HG02642 (cell line): ENCODE measurements around the gene TMCC1.
"Not testable (repeated sequence)": the region's sequence is repeated elsewhere in the genome, so short reads cannot be mapped to it uniquely, and the experiment has no call there.

Experiments
- ATAC-seq: cut with Tn5 transposase; IDR thresholded peaks from one replicate; pipeline ENCODE4 v1.9.1; 2021; ENCODE audit warnings: mild to moderate bottlenecking; ENCODE audit not compliant: unreplicated experiment, poor library complexity

Gene TMCC1

GRCh38 chr3:129892857-129893580, 492 bp downstream of the TMCC1 start:
- ATAC-seq, result peak; percentile 76

- no peak for ATAC-seq
Measured at GRCh38 chr3:129892486-129892856, 1.0 kb downstream of the TMCC1 start.

GRCh38 chr3:129890891-129891290, 2.6 kb downstream of the TMCC1 start:
- ATAC-seq, result no peak

GRCh38 chr3:129890125-129890524, 3.4 kb downstream of the TMCC1 start:
- no peak for ATAC-seq

- ATAC-seq, result no peak
Measured at GRCh38 chr3:129888771-129889170, 4.7 kb downstream of the TMCC1 start.

DNA sequence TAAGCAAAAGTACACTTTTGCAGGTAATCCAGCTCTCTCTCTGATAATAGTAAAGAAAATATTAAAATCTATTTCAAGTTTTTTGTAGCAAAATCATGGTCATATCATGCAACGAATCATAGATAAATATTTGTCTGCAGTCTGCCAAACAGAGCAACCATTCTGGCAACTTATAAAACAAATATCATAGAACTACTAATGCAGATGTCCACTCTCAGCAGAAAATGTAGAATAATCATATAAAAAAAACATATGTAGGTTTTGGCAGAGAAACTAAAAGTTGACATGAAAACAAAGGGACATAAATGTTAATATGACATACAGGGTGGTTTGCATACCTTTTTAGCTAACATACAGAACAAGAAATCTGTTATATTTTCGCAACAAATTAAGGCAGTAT, 12.2 kb downstream of the TMCC1 start:
- no peak for ATAC-seq

- no peak for ATAC-seq
Measured at GRCh38 chr3:129878355-129878754, 15.2 kb downstream of the TMCC1 start.

GRCh38 chr3:129874479-129874878, 19.0 kb downstream of the TMCC1 start:
- ATAC-seq, result not testable (repeated sequence)

GRCh38 chr3:129868912-129869311, 24.6 kb downstream of the TMCC1 start:
- ATAC-seq, result no peak

- no peak for ATAC-seq
Measured at GRCh38 chr3:129867506-129868124, 25.9 kb downstream of the TMCC1 start.

DNA sequence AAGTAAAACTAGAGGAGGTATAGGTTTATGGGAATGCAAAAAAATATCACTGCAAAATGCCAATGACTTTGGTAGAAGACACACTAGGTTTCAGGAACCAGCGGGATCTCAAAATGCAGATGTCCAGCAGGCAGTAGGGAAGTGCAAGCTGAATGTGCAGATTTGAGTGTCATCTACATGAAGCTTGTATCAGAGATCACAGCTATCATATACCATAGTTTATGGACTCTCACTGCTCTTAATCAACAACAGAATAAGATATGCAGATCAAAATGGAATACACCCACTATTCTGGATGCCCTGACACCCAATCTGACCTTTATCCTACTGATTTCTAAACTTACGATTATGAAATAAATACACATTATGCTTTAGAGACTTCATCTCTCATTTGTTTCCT, 27.7 kb downstream of the TMCC1 start:
- ATAC-seq, result no peak

GRCh38 chr3:129864519-129864918, 29.0 kb downstream of the TMCC1 start:
- no peak for ATAC-seq

GRCh38 chr3:129859272-129859671, 34.2 kb downstream of the TMCC1 start:
- ATAC-seq, result no peak

- ATAC-seq, result no peak
Measured at GRCh38 chr3:129857899-129858298, 35.6 kb downstream of the TMCC1 start.

- not testable (repeated sequence) for ATAC-seq
Measured at GRCh38 chr3:129856790-129857189, 36.7 kb downstream of the TMCC1 start.

DNA sequence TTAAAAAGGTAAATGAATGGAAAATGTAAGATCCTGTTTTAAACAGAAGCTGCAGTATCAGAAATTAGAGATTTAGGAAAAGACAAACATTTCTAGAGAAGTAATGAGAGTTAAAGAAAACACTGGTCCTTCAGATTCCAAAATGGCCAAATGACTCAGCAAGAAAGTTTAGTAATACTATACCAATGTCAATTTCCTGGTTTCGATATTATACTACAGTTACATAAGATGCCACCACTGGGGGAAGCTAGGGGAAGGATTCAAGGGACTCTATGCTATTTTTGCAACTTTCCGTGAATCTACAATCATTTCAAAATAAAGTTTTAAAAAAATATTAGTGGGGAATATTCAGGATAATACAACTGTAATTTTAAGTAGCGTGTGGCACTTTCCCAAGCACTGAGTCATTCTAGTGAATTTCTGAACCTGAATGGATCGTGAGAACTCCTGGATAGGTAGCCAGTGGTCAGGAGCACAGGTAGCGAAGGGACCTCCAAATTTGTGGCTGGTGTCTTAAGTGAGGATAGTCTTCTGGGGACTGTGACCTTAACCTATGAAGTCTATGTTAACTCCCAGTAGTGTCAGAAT, 37.6 kb downstream of the TMCC1 start:
- ATAC-seq, result no peak

DNA sequence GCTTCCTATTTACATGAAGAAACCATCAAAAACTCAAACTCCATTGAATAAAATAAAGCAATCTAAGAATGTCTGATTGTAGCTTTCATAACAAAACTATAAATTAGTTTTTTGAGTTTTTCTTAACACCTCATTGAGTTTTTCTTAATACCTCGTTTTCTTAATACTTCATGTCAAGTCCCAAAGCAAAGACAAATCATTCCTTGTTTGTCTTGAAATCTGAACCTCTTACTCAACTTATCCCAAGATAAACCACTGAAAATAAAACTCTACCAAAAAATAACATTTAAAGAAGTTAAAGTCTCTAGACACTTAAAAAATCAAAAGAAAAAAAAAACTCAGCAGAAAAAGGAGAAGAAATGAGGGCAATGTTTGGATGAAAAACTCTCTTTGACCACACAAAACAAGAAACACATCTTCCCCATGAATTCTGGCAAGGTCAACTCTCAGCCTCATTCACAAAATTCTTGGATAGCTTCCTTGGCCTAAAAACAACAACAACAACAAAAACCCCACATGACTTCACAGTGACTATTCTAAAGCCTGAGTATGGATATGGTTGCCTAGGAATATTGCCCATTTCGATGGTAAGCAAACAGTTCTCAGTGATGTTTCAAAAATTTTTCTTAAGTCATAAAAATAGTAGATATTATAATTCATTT, 38.2 kb downstream of the TMCC1 start:
- no peak for ATAC-seq

- no peak for ATAC-seq
Measured at GRCh38 chr3:129854460-129854859, 39.1 kb downstream of the TMCC1 start.

GRCh38 chr3:129845956-129846355, 47.6 kb downstream of the TMCC1 start:
- no peak for ATAC-seq

- ATAC-seq, result no peak
Measured at GRCh38 chr3:129840707-129841360, 52.7 kb downstream of the TMCC1 start.

DNA sequence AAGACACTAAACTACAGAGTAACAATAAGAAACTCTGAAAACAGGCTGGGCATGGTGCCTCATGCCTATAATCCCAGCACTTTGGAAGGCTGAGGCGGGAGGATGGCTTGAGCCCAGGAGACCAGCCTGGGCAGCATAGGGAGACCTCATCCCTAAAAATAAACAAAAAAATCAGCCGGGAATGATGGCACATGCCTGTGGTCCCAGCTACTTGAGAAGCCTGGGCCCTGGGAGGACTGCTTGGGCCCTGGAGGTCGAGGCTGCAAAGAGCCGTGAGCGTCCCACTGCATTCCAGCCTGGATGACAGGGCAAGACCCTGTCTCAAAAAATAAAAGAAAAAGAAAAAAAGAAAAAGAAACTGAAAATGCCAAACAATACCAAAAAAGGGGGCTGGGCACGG, 55.4 kb downstream of the TMCC1 start:
- ATAC-seq, result no peak
